Endothelial cell (in vitro differentiated cells): ENCODE data around the gene CEP128. TPM values are rescaled to one million over a fixed set of nuclear protein-coding genes. Genes with fewer than 3 reads are reported as not detected.
A peak's percentile ranks its signal among the peaks of the same experiment; 100 is the strongest.

ENCODE experiments used
- DNase-seq: peaks from one replicate; pipeline ENCODE4 v3.0.0; 2021; ENCODE audit warnings: low spot score
- H3K27ac Mint-ChIP-seq: one replicate; pipeline ENCODE4 v1.8.0; 2021; ENCODE audit warnings: mixed read lengths, inconsistent platforms; ENCODE audit not compliant: unreplicated experiment
- H3K27me3 Mint-ChIP-seq: one replicate; pipeline ENCODE4 v1.8.0; 2021; ENCODE audit warnings: mild to moderate bottlenecking, moderate library complexity, mixed read lengths, inconsistent platforms; ENCODE audit not compliant: unreplicated experiment
- H3K36me3 Mint-ChIP-seq: one replicate; pipeline ENCODE4 v1.8.0; 2021; ENCODE audit warnings: mild to moderate bottlenecking, low read depth, mixed read lengths, inconsistent platforms; ENCODE audit not compliant: unreplicated experiment
- H3K4me1 Mint-ChIP-seq: one replicate; pipeline ENCODE4 v1.8.0; 2021; ENCODE audit warnings: mild to moderate bottlenecking, mixed read lengths, inconsistent platforms; ENCODE audit not compliant: unreplicated experiment
- H3K4me3 Mint-ChIP-seq: one replicate; pipeline ENCODE4 v1.8.0; 2021; ENCODE audit warnings: mild to moderate bottlenecking, mixed read lengths, inconsistent platforms; ENCODE audit not compliant: unreplicated experiment
- H3K9me3 Mint-ChIP-seq: one replicate; pipeline ENCODE4 v1.8.0; 2021; ENCODE audit warnings: mixed read lengths, inconsistent platforms; ENCODE audit not compliant: unreplicated experiment
- CTCF ChIP-seq: fragments of 200-600 bp; sonication (generic); IDR thresholded peaks from one replicate; pipeline ENCODE4 v1.5.0; 2021; ENCODE audit warnings: antibody characterized with exemption; ENCODE audit not compliant: unreplicated experiment
- total RNA-seq: library from RNA; stranded (reverse); fragmentation: NEBNext Ultra II Directional; extraction: Animal tissue kit (Norgen Biotek cat#: 25700); gene quantifications from one replicate; pipeline ENCODE4 v1.2.1, GENCODE V29; 2021; ENCODE audit not compliant: unreplicated experiment

Gene CEP128
- total RNA-seq, 1 donor from 2014 or later, result 10.4 TPM

- Mint-ChIP-seq H3K27me3 (no peaks in the 10 kb centered on the region), H3K9me3 (no peaks in the 10 kb centered on the region), H3K27ac (no peak overlapping the region), H3K4me1 (peaks cover 18% of the 10 kb centered on the region), H3K36me3 (no peaks in the 10 kb centered on the region), H3K4me3 (no peak overlapping the region)
- DNase-seq, result no peak
- no peak for TF ChIP-seq CTCF
Measured at GRCh38 chr14:80946797-80947196, 5.3 kb upstream of the CEP128 start.

GRCh38 chr14:80946187-80946586, 4.6 kb upstream of the CEP128 start:
- no peaks in the 10 kb centered on the region for H3K36me3 Mint-ChIP-seq
- no peak for TF ChIP-seq CTCF
- no peak for DNase-seq
- no peak overlapping the region for H3K27ac Mint-ChIP-seq
- no peak overlapping the region for H3K4me3 Mint-ChIP-seq
- peaks cover 19% of the 10 kb centered on the region for H3K4me1 Mint-ChIP-seq
- no peaks in the 10 kb centered on the region for H3K9me3 Mint-ChIP-seq
- no peaks in the 10 kb centered on the region for H3K27me3 Mint-ChIP-seq

GRCh38 chr14:80944861-80945617, 3.5 kb upstream of the CEP128 start:
- no peaks in the 10 kb centered on the region for H3K27me3 Mint-ChIP-seq
- no peak for DNase-seq
- no peaks in the 10 kb centered on the region for H3K9me3 Mint-ChIP-seq
- no peak overlapping the region for H3K4me3 Mint-ChIP-seq
- no peaks in the 10 kb centered on the region for H3K36me3 Mint-ChIP-seq
- peaks cover 19% of the 10 kb centered on the region for H3K4me1 Mint-ChIP-seq
- no peak overlapping the region for H3K27ac Mint-ChIP-seq
- no peak for TF ChIP-seq CTCF

- H3K4me3 Mint-ChIP-seq, result peak overlapping the region; percentile 95
- peak overlapping the region; percentile 81 for H3K27ac Mint-ChIP-seq
- H3K36me3 Mint-ChIP-seq, result no peaks in the 10 kb centered on the region
- H3K27me3 Mint-ChIP-seq, result no peaks in the 10 kb centered on the region
- TF ChIP-seq CTCF, result no peak
- H3K9me3 Mint-ChIP-seq, result no peaks in the 10 kb centered on the region
- H3K4me1 Mint-ChIP-seq, result peaks cover 19% of the 10 kb centered on the region
- DNase-seq, result no peak
Measured at GRCh38 chr14:80942191-80942600, 658 bp upstream of the CEP128 start.

GRCh38 chr14:80940146-80940545, 1.4 kb downstream of the CEP128 start:
- no peak for DNase-seq
- Mint-ChIP-seq H3K36me3 (no peaks in the 10 kb centered on the region), H3K4me1 (peaks cover 10% of the 10 kb centered on the region), H3K27me3 (peaks cover under 1% of the 10 kb centered on the region), H3K9me3 (no peaks in the 10 kb centered on the region), H3K4me3 (no peak overlapping the region), H3K27ac (no peak overlapping the region)
- no peak for TF ChIP-seq CTCF
